Mucosa of rectum (tissue), 2 donors: Measurements from ENCODE around the gene MAIP1.

Experiments used
- H3K27ac ChIP-seq, 2 donors: one replicate each; pipeline ENCODE4 v1.7.0; 2013; ENCODE audit warnings: inconsistent platforms in 2 of 2, low read depth in 2 of 2, low read length in 2 of 2
- H3K27me3 ChIP-seq, 2 donors: one replicate each; pipeline ENCODE4 v1.7.0; 2013; ENCODE audit warnings: low read length in 2 of 2; ENCODE audit not compliant: control insufficient read depth in 2 of 2, insufficient read depth in 2 of 2
- H3K36me3 ChIP-seq, 2 donors: one replicate each; pipeline ENCODE4 v1.7.0; 2013; ENCODE audit warnings: low read length in 2 of 2; ENCODE audit not compliant: control insufficient read depth in 2 of 2, insufficient read depth in 2 of 2
- H3K4me1 ChIP-seq, 2 donors: one replicate each; pipeline ENCODE4 v1.7.0; 2013; ENCODE audit warnings: low read length in 2 of 2, mild to moderate bottlenecking in 1 of 2; ENCODE audit not compliant: control insufficient read depth in 2 of 2, insufficient read depth in 2 of 2
- H3K4me3 ChIP-seq, 2 donors: one replicate each; pipeline ENCODE4 v1.7.0; 2013; ENCODE audit warnings: low read length in 2 of 2
- H3K9ac ChIP-seq, 2 donors: one replicate each; pipeline ENCODE4 v1.7.0; 2013; ENCODE audit warnings: low read length in 2 of 2, low read depth in 1 of 2, mild to moderate bottlenecking in 1 of 2
- H3K9me3 ChIP-seq, 2 donors: one replicate each; pipeline ENCODE4 v1.7.0; 2013; ENCODE audit warnings: low read length in 2 of 2; ENCODE audit not compliant: control insufficient read depth in 2 of 2
- donor health status: healthy.
- donor health status: Normal muscosa, but diverticular disease.

MAIP1 gene

GRCh38 chr2:199946196-199946595 lies 9.2 kb upstream of the MAIP1 start:
- H3K4me3 ChIP-seq: no peak overlapping the region
- peaks cover 21 to 33% of the 10 kb centered on the region in 2 donors for H3K36me3 ChIP-seq
- no peaks in the 10 kb centered on the region for H3K9me3 ChIP-seq
- H3K9ac ChIP-seq: no peak overlapping the region
- no peak overlapping the region for H3K27ac ChIP-seq
- peaks cover 0 to 3% of the 10 kb centered on the region in 2 donors for H3K4me1 ChIP-seq
- H3K27me3 ChIP-seq: no peaks in the 10 kb centered on the region

- Histone ChIP-seq H3K4me3 (no peak overlapping the region), H3K27ac (no peak overlapping the region), H3K27me3 (no peaks in the 10 kb centered on the region), H3K9me3 (no peaks in the 10 kb centered on the region), H3K9ac (no peak overlapping the region), H3K36me3 (peaks cover 21 to 33% of the 10 kb centered on the region in 2 donors), H3K4me1 (no peaks in the 10 kb centered on the region)
Observed at GRCh38 chr2:199946836-199947235, 8.5 kb upstream of the MAIP1 start.

- H3K27ac ChIP-seq: no peak overlapping the region
- no peaks in the 10 kb centered on the region for H3K27me3 ChIP-seq
- no peaks in the 10 kb centered on the region for H3K9me3 ChIP-seq
- H3K4me3 ChIP-seq: no peak overlapping the region
- peaks cover 19 to 27% of the 10 kb centered on the region in 2 donors for H3K36me3 ChIP-seq
- H3K4me1 ChIP-seq: peaks cover 0 to 10% of the 10 kb centered on the region in 2 donors
- H3K9ac ChIP-seq: no peak overlapping the region
Observed at GRCh38 chr2:199950396-199950795, 5.0 kb upstream of the MAIP1 start.

GRCh38 chr2:199951023-199951422 lies 4.4 kb upstream of the MAIP1 start:
- Histone ChIP-seq H3K36me3 (peaks cover 13 to 22% of the 10 kb centered on the region in 2 donors), H3K9ac (no peak overlapping the region), H3K4me1 (peaks cover 0 to 10% of the 10 kb centered on the region in 2 donors), H3K9me3 (no peaks in the 10 kb centered on the region), H3K27me3 (no peaks in the 10 kb centered on the region), H3K27ac (no peak overlapping the region), H3K4me3 (no peak overlapping the region)

GRCh38 chr2:199955007-199955338 lies 409 bp upstream of the MAIP1 start:
- Histone ChIP-seq H3K36me3 (peaks cover 12 to 22% of the 10 kb centered on the region in 2 donors), H3K27ac (peak overlapping the region; percentile 71 to 90), H3K4me1 (peaks cover 12 to 25% of the 10 kb centered on the region in 2 donors), H3K4me3 (peak overlapping the region; percentile 77 to 95), H3K27me3 (no peaks in the 10 kb centered on the region), H3K9ac (peak overlapping the region; percentile 79 to 91), H3K9me3 (no peaks in the 10 kb centered on the region)

GRCh38 chr2:199956062-199956380 lies 639 bp downstream of the MAIP1 start:
- H3K27ac ChIP-seq: peak overlapping the region; percentile 71 to 90
- peak overlapping the region; percentile 79 to 91 for H3K9ac ChIP-seq
- peak overlapping the region; percentile 77 to 95 for H3K4me3 ChIP-seq
- H3K4me1 ChIP-seq: peaks cover 12 to 25% of the 10 kb centered on the region in 2 donors
- H3K36me3 ChIP-seq: peaks cover 14 to 20% of the 10 kb centered on the region in 2 donors
- no peaks in the 10 kb centered on the region for H3K27me3 ChIP-seq
- no peaks in the 10 kb centered on the region for H3K9me3 ChIP-seq

GRCh38 chr2:199958014-199958413 lies 2.6 kb downstream of the MAIP1 start:
- peaks cover 31 to 32% of the 10 kb centered on the region in 2 donors for H3K36me3 ChIP-seq
- H3K4me1 ChIP-seq: peaks cover 12 to 25% of the 10 kb centered on the region in 2 donors
- H3K27ac ChIP-seq: no peak overlapping the region

GRCh38 chr2:199962203-199962602 lies 6.8 kb downstream of the MAIP1 start:
- Histone ChIP-seq H3K27ac (no peak overlapping the region), H3K27me3 (no peaks in the 10 kb centered on the region), H3K4me1 (peaks cover 1 to 6% of the 10 kb centered on the region in 2 donors), H3K9ac (no peak overlapping the region), H3K36me3 (peaks cover 54 to 55% of the 10 kb centered on the region in 2 donors), H3K4me3 (no peak overlapping the region), H3K9me3 (no peaks in the 10 kb centered on the region)

More at GRCh38 chr2:199958014-199958413, 2.6 kb downstream of the MAIP1 start:
- Histone ChIP-seq H3K9ac (no peak overlapping the region), H3K4me3 (no peak overlapping the region), H3K9me3 (no peaks in the 10 kb centered on the region), H3K27me3 (no peaks in the 10 kb centered on the region)

- Histone ChIP-seq H3K27ac (no peak overlapping the region), H3K4me3 (no peak overlapping the region), H3K4me1 (no peaks in the 10 kb centered on the region), H3K9me3 (no peaks in the 10 kb centered on the region), H3K36me3 (peaks cover 35 to 37% of the 10 kb centered on the region in 2 donors), H3K27me3 (no peaks in the 10 kb centered on the region), H3K9ac (no peak overlapping the region)
Observed at GRCh38 chr2:199966405-199966804, 11.0 kb downstream of the MAIP1 start.

GRCh38 chr2:199966976-199967375 lies 11.6 kb downstream of the MAIP1 start:
- no peak overlapping the region for H3K9ac ChIP-seq
- no peaks in the 10 kb centered on the region for H3K4me1 ChIP-seq
- H3K9me3 ChIP-seq: no peaks in the 10 kb centered on the region
- peaks cover 30 to 31% of the 10 kb centered on the region in 2 donors for H3K36me3 ChIP-seq
- no peak overlapping the region for H3K4me3 ChIP-seq
- H3K27ac ChIP-seq: no peak overlapping the region
- no peaks in the 10 kb centered on the region for H3K27me3 ChIP-seq

- Histone ChIP-seq H3K27me3 (no peaks in the 10 kb centered on the region), H3K9ac (no peak overlapping the region), H3K4me1 (no peaks in the 10 kb centered on the region), H3K9me3 (no peaks in the 10 kb centered on the region), H3K36me3 (peaks cover 23% of the 10 kb centered on the region in 2 donors), H3K27ac (no peak overlapping the region), H3K4me3 (no peak overlapping the region)
Observed at GRCh38 chr2:199968126-199968525, 12.7 kb downstream of the MAIP1 start.
